ENCODE data around the gene JAKMIP1.

Gene JAKMIP1

DNA sequence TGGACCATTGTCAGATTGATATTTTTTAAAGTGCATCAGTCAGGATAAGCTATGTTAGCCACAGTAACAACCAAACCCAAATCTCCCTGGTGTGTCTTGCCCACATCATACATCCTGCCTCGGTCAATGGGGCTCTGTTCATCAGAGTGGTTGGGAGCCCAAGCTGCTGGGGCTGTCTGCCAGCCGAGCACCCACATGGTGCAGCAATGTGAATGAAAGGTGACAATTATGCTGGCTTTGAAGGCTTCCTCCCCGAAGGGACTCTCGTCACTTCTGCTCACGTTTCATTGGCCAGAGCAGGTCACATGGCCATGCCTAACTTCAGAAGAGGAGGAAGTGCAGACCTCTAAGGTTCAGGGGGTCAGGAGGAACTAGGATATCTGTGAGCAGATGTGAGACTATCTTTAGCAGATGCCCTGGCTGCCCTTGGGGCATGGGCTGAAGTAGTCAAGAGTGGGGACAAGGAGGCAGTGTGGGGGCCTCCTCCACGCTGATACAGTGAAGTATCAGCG lies 1.3 kb upstream of the JAKMIP1 start:
- no peak for DNase-seq (ENCODE audit: low read depth)

GRCh38 chr4:6200922-6201362 lies 593 bp upstream of the JAKMIP1 start:
- DNase-seq (ENCODE audit: low read depth) = no peak

DNA sequence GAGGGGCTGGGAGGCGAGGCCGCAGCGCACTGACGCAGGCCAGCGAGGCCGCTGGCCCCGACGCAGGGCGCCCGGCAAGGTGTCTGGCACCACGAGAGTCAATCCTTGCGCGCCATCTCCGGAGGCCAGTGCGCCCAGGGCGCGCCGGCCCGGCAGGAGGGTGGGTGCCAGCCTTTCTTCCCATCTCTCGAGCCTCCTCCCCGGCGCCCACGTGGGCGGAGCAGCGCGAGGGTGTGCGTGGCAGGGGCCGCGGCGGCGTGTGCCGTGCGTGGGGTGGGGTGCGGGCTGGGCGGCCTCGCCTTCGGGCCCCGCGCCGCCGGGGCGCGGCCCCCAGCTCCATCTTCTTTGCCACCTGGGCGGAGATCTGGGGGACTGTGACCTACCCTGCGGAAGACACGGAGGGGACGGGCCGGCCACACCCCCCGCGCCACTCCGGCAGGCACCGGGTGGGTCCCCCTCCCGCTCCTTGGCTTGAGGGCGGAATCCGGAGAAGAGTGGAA lies 877 bp downstream of the JAKMIP1 start:
- DNase-seq (ENCODE audit: low read depth) = no peak

- DNase-seq (ENCODE audit: low read depth) = no peak
Observed at GRCh38 chr4:6198768-6199421, 1.5 kb downstream of the JAKMIP1 start.

GRCh38 chr4:6198278-6198677 lies 2.1 kb downstream of the JAKMIP1 start:
- DNase-seq (ENCODE audit: low read depth) = no peak

GRCh38 chr4:6197433-6198174 lies 2.7 kb downstream of the JAKMIP1 start:
- DNase-seq (ENCODE audit: low read depth) = no peak

DNA sequence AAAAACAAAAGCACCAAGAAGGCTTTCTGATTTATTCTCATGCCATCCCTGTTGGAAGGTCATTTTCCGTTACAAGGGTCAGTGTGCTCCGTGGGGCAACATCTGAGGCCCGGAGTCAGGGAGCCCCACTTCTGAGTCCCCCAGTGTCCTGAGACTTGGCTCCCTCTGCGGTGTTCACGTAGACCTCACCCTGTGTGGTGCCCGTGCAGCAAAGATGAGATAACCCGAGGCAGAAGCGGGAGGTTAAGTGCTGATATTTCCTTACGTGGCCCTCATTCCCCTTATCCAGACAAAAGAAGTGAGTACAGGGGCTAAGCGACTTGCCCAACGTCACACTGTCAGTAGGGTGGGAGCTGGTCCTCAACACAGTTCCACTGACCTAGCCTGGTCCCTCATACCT lies 3.5 kb downstream of the JAKMIP1 start:
- DNase-seq (ENCODE audit: low read depth) = no peak

GRCh38 chr4:6196324-6196723 lies 4.0 kb downstream of the JAKMIP1 start:
- no peak for DNase-seq (ENCODE audit: low read depth)

GRCh38 chr4:6195602-6196319 lies 4.6 kb downstream of the JAKMIP1 start:
- no peak for DNase-seq (ENCODE audit: low read depth)

DNA sequence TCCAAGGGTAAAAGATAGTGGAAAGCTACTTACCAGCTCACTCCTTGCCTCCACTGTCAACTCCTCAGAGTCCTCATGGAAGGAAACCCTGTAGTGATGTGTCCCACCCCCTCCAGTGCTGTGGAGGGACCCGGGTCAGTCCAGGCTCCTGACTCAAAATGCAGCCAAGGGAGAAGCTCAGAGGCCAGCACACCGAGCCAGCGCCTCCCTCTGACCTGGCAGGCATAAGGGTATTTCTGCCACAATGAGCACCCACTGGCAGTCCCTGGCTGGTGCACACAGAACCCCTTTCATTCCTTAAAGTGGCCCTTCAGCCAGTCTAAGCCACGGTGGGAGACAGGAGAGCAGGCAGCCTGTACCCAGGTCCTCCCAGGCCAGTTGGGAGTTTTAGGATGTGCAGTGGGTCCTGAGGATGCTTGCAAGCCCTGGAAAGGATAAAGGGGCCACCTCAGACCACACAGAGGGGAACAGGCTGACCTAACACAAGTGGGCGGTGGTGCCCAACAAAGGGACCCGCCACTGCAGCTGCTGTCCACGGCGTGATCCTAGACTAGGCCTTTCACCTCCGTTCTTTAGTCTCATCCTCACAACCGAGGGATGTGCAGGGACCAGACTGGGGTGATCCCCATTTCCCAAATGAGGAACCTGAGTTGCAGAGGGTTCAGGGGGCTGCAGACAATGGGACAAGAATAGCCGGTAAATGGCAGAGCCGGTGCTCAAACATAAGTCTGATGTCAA lies 5.7 kb downstream of the JAKMIP1 start:
- no peak for DNase-seq (ENCODE audit: low read depth)

DNA sequence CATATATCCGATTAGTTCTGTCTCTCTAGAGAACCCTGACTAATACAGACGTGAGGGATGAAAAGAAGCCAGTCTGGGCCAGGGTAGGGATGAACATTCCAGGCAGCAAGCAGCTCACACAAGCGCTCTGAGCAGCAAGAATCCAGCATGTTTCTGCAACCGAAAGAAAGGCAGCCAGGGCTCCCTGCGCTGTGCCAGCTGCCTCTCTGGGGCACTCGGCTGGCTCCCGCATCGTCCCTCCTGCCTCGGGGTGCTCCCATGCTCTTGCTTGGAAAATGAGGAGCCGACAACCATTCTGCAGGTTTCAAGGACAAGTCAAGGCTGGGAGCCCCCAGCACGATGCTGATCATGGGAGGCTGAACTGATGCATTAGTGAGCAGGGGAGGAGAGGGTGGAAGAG lies 7.0 kb downstream of the JAKMIP1 start:
- DNase-seq (ENCODE audit: low read depth) = no peak

DNA sequence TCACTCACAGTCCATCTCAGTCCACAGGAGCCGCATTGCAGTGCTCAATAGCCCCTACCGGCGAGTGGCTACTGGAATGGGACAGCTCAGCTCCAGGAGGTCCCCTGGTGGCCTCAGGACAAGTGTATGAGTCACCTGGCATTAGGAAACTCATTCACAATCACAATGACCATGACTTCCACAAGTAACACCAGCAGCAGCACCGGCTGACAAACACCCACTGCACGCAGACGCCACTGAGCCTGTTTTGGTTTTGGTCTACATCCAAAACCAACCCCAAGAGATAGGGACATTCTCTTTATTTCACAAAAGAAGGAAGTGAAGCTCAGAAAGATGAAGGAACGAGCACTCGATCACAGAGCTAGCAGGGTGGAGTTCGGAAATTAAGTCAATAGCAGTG lies 8.1 kb downstream of the JAKMIP1 start:
- DNase-seq (ENCODE audit: low read depth) = no peak

- no peak for DNase-seq (ENCODE audit: low read depth)
Observed at GRCh38 chr4:6191448-6192130, 8.8 kb downstream of the JAKMIP1 start.

DNA sequence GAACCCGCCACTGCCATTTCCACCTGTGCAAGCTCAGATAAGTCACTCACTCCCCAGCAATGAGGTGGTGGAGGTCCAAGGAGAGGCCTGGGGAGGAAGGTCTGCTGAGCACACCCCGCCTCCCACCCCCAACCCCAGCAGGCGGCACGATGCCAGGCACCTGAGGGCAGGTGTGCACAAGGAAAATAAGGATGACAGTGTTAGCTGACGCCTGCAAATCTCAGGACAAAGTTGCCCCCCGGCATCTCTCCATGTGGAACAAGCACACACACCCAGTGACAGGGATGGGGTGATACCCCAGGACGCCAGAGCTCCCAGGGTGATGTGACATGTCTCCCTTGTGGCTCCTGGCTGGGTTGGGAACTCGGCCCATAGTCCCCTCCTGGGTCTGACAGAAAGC lies 9.9 kb downstream of the JAKMIP1 start:
- no peak for DNase-seq (ENCODE audit: low read depth)

DNA sequence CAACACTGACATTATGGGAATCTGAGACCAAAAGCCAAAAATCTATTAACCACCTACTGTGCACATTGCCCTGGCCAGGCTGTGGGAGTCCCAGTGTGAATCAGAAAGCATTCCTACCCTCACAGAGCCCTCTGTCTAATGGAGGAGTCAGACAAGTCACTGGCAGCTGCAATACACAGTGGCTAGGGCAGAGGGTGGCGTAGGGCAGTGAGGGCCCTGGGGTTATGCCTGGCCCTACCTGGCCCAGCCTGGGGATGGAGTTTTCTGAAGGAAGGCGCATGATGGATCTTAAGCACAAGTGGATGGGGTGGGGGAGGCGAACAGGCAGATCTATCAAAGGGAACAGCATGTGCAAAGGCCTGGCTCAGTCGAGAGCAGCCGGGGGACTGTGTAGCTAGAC lies 10.8 kb downstream of the JAKMIP1 start:
- no peak for DNase-seq (ENCODE audit: low read depth)

- DNase-seq (ENCODE audit: low read depth) = no peak
Observed at GRCh38 chr4:6188687-6189305, 11.6 kb downstream of the JAKMIP1 start.

GRCh38 chr4:6184169-6184568 lies 16.2 kb downstream of the JAKMIP1 start:
- DNase-seq (ENCODE audit: low read depth) = no peak

DNA sequence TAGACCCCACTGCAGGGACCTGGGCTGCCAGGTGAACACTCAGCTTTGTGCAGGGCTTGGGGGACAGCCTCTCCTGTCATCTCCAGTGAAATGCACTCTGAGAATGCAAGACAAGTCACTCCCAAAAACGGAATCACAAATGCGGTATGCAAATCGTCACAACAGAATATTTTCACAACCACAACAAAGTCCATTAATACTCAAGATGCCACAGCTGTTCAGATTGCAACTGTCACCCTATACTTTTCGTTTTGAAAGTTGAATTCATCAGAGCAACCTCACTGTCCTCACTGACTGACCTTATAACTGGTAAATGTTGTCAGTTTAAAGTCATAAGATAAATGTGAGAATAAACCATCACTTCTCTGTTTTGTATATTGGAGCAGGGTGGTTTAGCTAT lies 16.6 kb downstream of the JAKMIP1 start:
- no peak for DNase-seq (ENCODE audit: low read depth)

DNA sequence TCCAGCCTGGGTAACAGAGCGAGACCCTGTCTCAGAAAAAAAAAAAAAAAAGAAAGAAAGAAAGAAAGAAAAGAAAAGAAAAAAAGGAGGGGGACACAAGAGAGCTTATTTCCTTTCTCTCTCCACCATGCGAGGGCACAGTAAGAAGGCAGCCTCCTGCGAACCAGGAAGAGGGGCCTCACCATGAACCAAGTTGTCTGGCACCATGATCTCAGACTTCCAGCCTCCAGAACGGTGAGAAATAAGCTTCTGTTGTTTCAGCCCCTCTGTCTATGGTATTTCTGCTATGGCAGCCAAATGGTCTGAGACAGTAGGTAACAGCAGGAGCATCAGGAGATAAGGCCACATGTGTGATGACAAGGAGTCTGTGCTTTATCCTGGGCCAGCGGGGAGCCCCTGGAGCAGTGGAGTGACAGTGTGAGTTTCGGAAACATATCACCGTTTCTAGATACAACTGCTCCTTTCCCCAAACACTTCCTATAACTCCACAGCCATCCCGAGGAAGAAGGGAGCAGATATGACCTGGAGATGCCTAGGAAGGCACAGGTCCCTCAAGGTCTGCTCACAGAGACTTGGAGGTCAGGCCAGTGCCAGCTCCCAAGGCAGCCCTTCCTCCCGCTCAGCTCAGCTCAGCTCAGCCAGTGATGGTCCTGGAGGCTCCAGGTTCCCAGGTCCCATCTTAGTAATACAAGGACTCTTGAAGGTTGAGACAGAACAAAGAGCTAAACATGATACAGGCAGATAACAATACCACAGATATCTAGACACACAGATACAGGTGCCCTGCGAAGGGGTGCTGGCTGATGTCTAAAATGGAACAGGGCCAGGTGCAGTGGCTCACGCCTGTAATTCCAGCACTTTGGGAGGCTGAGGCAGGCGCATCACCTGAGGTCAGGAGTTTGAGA lies 17.7 kb downstream of the JAKMIP1 start:
- no peak for DNase-seq (ENCODE audit: low read depth)

Measured in HS-5 (cell line).